GM21737 (cell line): ENCODE results near the gene COL3A1.

Experiments used
- ATAC-seq: cut with Tn5 transposase; IDR thresholded peaks from one replicate; pipeline ENCODE4 v1.9.1; 2021; ENCODE audit warnings: mild to moderate bottlenecking, moderate library complexity; ENCODE audit not compliant: unreplicated experiment

COL3A1 gene

DNA sequence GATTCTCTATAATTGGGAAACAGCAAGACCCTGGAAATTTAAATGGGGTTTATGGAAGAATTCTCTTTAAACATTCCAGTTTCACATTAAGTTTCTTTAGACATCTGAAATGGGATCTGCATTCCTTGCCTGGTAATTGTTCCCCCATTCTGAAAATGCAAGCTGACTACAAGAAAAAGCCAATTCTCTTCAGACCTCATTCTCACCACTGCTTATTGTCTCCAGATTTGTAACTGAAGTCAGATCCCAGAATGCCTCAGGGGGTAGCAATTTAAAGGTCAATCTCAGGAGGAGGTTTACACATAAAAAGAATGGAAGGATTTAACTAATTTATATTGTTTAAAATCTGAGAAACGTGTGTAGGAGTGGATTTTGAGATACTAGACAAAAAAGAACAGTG is 41.2 kb downstream of the COL3A1 start:
- no peak for ATAC-seq

DNA sequence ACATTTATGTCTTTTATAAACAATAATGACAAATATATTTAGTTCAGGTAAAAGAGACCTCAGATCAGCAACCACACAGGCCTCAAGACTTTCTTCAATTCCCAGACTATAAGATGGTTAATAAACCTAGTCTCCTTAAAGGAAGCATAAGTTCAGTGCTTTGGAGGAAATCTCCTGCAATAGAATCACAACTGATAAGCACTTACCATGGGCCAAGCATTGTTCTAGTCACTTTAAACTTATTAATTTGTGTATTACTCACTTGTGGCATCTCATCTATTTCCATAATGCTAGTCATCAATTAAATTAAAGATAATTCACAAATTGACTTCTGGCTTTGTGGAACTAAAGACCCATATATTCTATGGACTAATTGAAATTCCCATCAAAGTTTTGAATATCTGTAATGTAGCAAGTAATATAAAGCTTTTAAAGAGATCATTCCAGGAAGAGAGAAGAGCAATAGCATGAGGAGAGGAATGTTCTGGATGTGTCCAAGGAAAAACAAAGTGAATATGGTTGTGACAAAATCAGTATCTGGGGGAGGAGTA is 42.2 kb downstream of the COL3A1 start:
- ATAC-seq: no peak

DNA sequence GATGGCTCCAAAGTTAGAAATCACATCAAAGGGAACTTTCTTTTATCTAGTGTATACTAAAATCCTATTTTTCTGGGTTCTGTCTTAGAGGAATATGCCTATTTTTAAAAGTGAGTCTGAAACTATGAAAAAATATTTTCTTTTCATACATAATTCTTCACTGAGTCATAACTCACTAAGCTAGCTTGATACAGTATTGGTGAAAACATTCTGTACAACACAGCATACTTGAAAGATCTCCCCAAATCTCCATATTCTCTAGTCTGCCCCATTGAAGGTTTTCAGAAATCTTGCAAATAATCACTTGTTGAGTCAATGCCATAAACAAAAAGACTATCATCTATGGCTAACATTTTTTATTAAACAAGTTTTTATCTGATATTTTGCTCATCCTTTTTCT is 44.5 kb downstream of the COL3A1 start:
- ATAC-seq: no peak

DNA sequence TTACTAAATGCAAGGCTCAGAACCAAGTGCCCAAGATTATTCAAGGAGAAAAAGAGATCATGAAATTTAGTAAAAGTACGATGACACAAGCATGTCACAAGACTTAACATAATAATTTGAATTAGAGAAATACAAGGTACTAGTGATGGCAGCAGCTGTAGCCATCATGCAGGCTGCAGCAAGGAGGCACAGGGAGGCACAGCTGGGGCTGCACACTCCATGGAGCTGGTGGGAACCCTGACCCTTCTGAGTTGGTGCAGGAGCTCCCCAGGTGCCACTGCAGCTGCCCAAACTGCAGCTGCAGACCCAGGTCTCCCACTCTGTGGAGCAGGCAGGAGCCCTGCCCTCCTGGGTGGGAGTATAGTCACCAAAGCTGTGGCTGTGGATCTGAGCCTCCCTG is 46.0 kb downstream of the COL3A1 start:
- no peak for ATAC-seq

DNA sequence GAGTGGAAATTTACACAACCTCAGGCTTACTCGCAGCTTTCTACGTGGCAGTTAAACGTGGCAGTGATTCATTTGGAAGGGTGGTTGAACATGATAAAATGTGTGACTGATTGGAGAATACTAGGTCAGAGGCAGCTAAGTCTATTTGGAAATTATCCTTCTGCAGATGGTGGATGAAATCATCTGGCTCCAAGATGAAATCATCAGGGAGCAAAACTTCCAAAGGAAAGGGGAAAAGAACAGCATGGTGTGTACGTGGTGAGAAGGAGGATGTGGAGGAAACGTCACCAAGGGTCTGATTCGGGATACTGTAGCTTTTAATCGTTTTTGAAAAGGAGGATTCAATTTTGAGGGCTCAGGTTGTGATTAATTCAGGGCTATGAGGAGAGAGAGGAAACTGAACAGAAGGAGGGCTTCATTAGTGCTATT is 47.9 kb downstream of the COL3A1 start:
- no peak for ATAC-seq

DNA sequence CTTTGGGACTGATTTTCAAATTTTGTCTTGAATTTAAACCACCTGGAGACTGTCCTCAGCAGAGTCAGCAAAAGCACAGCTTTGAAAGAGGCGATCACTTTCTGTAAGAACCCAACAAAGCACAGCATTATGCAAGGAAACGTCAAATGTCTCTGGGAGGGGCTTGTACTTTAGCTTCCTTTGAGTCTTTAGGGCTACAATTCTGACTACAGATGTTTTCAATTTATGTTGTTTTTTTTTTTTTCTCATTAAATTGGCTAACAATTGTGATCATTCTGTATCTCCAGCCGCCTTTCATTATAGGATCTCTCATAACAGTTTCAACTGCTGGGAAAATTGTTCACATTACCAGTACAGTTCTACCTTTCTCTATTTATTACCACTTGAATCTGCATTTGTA is 48.3 kb downstream of the COL3A1 start:
- no peak for ATAC-seq

DNA sequence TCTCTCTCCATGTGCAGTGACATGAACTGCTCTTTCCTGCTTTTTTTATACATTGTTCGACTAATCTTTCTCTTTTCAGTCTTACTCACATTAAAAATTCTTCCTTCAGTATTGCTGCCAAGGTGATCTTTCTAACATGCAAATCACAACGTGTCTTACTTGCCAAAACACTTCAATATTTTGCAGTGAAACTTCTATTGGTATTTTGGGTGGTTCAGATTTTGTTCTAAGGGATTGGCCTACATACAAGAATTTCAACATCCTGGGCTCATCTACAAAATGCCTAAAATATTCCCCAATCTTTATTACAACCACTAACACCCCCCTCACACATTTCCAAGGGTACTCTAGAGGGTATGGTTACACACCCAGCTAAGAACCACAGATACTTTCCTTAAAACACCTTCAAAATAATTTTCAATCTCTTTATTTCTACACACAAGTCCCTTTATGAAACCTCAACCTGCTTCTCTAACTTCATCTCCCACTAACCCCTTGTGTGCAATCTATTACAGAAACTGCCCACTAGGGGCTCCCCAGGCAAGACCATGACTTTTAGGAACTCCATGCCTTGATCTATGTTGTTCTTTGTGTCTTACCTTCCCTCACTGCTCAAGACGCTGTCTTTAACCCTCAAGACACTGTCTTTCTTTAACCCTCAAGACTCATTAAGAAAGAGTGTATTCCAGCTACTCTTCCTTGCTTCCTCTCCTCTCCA is 50.9 kb downstream of the COL3A1 start:
- ATAC-seq: no peak

DNA sequence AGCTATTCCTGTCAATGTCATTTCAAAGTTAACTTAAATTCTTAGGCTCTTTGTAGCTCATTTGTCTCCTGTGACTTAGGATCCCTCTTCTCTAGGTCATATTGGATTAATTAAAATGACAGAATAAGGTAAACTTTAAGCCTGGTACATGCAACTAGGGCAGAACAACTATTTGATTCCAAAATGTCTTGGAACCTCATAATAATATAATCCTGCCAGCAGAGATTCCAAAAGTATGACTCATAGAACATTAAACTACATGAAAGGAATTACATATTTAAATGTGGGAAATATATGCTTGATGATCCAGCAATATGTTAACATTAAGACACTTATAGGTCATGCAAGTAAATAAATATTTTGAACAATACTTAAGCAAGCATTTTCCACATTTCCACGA is 63.3 kb downstream of the COL3A1 start:
- ATAC-seq: no peak

DNA sequence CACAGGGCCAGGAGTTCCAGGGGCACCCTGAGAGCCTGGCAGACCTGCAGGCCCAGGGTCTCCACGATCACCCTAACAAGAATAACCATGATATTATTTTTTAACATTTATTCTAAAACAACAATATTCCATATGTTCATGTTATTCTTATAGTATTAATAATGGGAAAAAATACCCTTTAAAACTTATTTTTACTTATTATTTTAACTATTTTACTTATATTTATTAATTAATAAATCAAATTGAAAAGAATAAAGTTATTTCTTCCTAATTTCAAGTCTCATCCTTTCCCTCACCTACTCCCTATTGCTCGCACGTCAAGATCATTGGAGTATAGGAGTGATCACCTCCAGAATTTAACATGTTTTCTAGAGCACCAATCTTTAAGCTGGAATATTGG is 71.7 kb downstream of the COL3A1 start:
- no peak for ATAC-seq

DNA sequence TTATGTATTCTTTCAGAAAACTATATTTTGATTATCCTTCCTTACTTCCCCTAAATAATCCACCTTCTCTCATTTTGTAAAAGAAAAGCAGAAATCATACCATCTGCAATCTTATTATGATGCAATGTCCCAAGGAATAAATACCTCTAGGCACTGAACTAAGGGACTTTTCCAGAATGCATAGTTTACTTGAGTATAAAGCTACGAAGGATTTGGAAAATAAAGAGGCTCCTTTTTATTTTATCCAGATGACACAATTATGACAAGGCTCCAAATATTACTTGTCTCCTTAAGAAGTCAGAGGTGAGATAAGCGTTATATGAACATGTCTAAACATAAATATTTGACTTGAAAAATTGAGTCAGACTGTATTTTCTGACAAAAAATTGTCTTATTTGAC is 72.1 kb downstream of the COL3A1 start:
- no peak for ATAC-seq

DNA sequence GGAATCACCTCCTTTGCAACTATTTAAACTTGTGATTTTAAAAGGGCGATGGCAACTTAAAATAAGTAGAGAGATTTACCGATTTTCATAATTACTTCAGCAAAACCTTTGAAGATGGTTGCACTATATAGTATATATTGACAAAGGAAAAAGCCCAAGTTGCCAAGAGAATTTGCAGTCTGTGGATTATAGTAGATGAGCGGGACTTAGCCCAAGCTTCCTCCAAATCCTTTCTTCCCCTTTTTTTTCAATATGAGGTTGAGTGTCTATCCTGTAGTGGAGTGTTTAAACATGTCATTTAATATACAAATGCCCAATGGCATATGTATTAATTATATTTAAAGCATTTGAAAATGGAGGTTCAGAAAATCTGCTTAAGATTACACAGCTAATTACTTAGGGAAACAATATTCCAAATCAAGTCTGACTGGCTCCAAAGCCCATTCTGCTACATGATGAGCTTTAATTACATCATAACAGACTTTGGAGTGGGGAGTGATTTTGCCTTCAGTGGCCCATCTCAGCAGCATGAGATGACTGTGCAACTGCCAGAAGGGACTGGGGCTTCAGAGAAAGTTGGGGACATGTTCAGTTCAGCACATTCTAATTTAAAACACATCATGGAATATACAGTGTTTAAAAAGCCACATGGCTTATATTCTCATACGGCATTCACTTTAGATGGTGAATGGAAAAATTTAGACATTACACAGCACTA is 73.2 kb downstream of the COL3A1 start:
- no peak for ATAC-seq

DNA sequence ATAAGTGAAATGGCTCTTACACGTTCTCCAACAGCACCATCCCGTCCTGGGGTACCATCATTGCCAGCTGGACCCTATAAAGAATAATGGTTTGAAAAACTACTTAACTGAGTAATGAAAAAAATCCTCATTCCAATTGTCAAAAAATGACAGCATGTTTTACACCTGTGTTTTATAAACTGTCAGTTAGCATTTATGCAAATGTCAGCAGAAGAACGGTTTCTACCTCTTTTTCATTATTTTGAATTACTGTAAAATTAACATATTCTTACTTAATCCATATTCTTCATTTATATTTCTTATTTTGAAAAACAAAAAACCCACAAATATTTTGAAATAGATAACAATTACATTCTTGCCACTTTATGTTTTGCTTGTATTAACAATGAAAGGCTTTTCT is 74.0 kb downstream of the COL3A1 start:
- no peak for ATAC-seq

DNA sequence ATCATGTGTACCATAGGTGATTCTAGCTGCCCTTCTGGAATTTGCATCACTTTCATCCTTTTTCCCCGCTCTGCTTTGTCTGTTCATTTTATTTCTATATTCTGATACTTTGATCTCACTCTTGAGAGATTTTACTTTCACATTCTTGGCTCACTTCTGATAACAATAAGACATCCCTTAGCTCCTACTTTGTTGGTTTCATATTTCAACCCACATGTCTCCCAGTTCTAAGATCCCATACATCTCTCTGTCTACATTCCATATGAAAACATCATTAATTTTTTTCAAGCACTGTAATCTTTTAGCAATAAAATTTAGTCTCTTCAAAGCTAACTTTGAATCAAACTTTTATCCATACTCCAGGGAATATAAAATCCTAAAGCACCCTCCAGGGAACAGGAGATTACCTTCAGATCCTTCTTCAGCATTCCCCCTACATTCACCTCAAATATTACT is 75.6 kb downstream of the COL3A1 start:
- no peak for ATAC-seq

DNA sequence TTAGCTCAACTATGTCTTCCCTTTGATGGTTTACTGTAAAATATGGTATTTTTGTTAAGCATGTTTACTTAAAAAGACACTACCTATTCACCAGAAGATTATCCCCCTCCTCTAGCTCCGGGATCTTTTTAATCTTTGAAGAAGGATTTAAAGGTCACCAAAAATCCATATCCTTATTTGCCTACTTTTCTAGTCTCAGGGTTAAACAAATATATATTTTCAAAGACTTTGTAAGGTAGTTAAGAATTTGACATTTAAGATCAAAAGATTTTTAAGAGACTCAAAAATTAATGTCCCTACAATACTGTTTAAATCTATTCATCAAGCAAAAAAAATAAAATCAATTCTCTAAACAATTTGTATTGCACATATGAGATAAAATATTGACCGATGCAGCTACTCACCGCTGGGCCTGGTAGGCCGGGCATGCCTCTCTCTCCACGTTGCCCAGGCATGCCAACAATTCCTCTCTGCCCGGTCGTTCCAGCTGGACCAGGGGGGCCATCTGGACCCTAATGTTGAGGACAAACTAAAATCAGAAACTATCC is 76.1 kb downstream of the COL3A1 start:
- no peak for ATAC-seq

DNA sequence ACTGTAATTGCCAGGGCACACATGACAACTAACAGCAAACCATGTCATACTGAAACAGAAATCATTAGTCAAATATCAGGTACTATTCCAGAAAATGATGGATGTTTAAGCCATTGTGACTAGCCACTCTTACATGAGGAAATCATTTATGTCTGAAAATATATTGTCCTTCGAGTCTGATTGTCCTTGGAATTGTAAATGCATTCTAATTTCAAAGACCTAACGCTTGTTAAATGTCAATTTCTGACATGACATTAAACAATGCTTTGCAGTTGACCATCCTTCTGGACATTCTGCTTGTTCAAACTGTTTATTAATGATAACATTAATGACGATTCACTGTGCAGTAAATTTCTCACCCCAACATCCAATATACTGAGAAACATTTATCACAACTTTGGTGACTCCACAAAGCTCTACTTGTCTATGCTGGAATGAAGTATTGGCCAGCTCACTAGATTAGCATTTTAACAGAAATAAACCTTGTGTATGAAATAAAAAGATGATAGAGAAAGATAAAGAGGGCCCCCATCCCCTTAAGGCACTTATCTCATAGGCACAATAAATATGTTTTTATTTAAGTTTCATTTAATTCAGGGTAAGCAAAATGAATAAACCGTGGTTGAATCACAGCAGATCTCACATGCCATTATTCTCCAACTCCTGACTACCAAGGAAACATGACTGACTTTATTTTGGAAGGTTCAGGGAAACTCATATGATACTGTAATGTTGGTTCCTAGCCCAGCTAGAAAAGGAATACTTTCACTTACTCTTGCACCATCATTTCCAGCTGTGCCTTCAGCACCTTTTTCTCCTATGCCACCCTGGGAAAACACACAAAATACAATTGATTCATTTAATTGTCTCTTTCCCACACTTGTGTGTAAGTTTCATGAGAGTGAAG is 82.3 kb downstream of the COL3A1 start:
- no peak for ATAC-seq

DNA sequence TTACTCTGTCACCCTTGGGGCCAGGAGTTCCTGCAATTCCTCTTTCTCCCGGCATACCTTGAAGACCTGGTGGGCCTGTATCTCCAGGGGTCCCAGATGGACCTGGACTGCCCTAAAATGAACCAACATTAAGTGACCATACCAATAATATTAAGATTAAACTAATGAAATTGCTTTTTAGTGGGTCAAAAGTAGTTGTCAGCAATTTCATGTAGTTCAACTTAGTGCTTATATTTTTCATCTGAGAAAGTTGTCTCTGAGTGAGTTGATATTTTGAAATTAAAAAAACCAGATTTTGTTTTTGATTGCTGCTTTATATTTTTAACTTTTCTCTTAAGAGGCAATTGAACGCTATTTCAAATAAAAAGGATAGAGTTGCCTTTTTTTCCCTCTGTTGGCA is 83.1 kb downstream of the COL3A1 start:
- no peak for ATAC-seq

DNA sequence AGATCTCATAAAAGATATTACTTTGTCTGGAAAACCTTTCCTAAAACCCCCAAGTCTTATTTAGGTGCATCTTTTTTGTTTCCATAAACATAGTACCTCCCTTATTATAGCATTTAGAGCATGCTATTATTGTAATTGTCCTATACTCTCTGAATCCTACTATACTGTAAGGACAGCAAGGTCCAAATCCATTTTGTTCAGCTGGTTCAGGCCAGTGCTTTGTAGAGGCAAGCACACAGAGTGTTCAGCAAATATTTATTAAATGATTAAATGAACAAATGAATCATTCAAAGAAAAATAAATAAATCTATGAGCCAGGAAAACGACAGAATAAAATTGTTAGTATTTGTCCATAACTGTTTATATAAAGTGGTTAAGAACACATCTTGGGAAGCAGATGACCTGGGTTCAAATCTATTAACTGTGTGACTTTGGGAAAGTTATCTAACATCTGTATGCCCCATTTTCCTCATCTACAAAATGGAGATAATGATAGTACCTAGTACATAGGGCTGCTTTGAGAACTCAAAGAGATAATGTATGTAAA is 86.0 kb downstream of the COL3A1 start:
- no peak for ATAC-seq
